SH-SY5Y (cell line): ENCODE data around the gene NAA35.

Experiments used
- GATA2 ChIP-seq: IDR thresholded peaks from 2 replicates; pipeline ENCODE4 v1.6.1; 2011; ENCODE audit warnings: mild to moderate bottlenecking, low read depth, low read length
- GATA3 ChIP-seq: IDR thresholded peaks from 2 replicates; pipeline ENCODE4 v1.6.1; 2011; ENCODE audit warnings: low read depth, mild to moderate bottlenecking, low read length, moderate library complexity

GRCh38 chr9:86027767-86028166, 86.8 kb downstream of the NAA35 start:
- TF ChIP-seq GATA2 (no peak), GATA3 (no peak)
